G401 (cell line): Measurements from ENCODE around the gene VSIR. TPM values are rescaled to one million over a fixed set of nuclear protein-coding genes. Genes with fewer than 3 reads are reported as not detected.

Experiments used
- DNase-seq: peaks from one replicate; pipeline ENCODE4 v3.0.0-alpha.2; 2015; ENCODE audit warnings: low spot score
- in situ Hi-C: cut with HindIII; loops from 2 replicates; pipeline ENCODE4 v1.10.0; 2016; ENCODE audit warnings: low sequenced_read_pairs, mixed read lengths
- total RNA-seq: library from RNA; depleted of rRNA; stranded (reverse); fragments of >200 nt; shearing (Covaris generic); gene quantifications from 2 replicates; pipeline ENCODE4 v1.2.3, GENCODE V29; 2014

Gene VSIR
- total RNA-seq, 1 experiment from 2014 or later: 1.5 TPM

DNA sequence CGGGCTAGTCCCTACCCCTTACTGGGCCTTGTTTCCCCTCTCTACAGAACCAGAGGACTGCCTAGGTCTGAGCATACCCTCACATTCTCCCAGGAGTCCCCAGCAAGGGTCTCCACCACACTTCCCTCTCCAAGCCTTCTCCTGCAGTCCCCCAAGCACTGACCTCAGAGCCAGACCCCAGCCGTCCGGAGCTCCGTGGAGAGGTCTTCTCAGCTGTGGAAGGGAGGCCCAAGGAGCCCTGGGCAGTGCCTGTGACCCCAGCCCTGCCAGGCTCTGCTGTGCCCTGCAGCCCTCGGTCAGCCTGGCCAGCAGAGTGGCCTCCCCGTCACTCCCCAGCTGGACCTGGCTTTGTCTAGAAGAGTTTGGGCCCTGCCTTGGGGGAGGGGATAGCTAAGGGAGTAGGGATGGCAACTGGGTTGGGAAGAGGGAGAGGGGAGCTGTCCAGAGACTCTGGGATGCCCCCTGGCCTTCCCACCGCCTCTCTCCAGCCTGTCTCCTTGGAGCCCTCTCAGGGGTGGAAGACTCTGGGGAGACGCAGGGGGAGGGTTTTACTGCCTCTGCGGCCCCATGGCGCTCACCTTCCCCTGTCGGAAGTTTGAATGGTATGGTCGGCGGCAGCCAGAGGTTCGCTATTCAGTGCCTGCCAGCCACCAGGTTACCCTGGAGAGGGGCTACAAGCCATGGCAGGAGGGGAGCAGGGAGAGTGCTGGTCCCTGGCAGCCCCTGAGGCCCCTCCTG is 53.7 kb downstream of the VSIR start, which contains the start of gene C10orf105:
Gene C10orf105, minus strand, starts transcription at position 315 of the 738 bp plus-strand sequence. CDS start 3,441 bp downstream, outside the sequence.
- in situ Hi-C loops: no loop called here
- no peak for DNase-seq

DNA sequence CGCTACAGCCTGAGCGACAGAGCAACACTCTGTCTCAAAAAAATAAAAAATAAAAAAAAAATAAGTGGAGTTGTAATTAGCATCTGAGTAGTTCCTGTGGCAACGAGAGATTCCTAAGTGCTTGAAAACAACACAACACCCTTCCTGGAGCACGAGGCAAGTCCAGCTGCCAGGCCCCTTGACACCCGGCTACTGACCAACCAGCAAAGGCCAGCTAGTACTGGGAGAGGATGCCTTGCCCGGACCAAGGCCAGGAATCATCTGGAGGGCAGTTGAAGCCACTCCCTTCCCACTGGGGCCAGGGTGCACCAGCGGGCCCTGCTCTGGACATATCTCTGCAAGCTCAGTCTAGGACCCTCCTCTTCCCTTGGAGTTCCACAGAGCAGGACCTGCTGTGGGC is 54.3 kb downstream of the VSIR start:
- DNase-seq: no peak
- in situ Hi-C loops: no loop called here

DNA sequence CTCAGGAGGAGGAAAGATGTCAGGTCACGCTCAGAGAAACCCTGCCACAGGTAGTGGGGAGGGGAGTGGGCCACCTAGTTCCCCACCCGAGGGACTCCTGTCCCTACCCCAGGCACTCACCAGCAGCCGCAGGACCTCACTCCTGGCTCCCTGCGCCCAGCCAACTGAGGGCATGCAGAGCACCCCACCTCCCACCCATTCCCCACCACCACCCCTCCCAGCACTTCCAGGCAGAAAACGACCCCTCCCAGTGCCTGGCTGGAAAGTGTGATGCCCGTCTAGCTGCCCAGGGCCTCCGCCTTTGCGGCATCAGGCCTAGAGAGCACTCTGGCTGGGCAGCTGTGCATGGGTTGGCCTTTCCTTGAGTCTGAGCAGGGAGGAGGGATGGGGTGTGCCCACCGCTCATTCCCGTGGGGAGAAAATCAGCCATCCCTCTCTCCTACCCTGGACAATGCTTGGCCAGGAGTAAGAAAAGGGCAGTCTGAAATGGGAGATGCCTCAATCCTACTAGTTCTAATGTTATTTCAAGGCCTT is 55.1 kb downstream of the VSIR start:
- in situ Hi-C loops: no loop called here
- no peak for DNase-seq

DNA sequence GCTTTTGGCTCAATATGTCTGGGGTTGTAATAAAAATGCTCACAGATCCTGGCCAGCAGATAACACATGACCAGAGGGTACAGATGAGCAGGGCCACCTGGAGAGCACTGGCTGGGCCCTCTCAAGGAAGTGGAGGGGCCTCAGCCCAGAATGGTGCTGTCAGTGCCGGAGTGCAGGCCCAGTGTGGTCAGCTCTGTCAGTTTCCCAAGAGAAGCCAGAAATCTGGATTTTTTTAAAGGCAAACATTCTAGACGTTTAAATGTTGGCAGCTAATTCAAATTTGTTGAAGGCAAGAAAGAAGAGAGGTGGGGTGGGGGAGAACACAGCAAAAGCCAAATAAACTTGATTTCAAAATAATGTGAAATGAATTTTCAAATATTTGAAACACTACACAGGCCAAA is 55.8 kb downstream of the VSIR start:
- no peak for DNase-seq
- in situ Hi-C loops: no loop called here

DNA sequence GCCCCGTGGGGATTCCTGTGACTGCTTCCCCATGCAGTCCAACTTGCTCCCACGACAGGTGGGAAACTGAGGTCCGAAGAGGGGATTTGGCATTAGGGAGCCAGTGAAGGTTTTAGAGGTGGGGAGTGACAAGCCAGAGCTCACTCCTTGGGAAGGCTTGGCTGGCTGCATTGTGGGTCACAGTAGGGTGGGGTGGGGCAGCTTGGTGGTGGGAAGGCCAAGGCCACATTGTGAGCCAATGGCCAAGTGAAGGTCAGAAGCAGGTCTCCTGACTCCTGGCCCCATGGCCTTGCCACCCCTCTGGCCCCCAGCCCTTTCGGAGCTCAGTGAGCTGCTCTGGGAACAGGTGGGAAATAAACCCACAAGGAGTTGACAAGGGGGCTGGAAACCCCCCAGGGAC is 56.3 kb downstream of the VSIR start:
- in situ Hi-C loops: no loop called here
- no peak for DNase-seq

DNA sequence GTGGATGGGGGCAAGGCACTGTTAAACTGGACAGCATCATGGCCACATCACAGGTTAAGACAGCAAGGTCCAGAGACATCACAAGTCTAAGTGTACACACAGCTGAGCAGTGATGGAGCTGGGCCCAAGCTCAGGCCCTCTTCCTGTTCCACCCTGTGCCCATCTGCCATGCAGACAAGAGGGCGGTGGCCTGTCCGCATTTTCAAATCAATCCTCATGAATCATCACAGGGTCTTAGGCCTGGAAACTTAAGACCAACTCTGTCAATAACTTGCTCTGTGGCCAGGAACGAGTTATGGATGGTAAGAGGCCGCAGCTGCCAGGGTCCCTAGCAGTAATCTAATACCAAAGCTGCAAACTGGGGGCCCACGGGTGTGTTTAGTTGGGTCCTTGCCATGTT is 56.9 kb downstream of the VSIR start:
- in situ Hi-C loops: no loop called here
- no peak for DNase-seq

DNA sequence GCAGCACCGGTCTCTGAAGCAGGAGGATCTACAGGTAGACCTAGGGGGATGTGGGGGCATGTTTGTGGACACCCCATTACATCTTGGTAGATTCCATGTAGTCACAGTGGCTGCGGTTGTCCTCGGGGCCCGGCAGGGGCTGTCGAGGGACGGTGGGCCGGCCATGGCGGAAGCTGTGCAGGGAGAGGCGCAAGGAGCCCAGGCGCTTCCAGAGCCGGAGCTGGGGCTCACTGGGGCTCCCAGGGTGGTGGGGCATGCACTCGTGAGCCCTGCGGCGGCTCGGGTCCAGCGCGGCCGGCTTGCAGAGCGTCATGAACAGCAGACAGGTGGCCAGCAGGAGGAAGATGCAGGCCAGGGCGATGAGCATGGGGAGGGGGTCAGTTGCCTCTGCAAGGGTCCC is 57.5 kb downstream of the VSIR start:
- in situ Hi-C loops: no loop called here
- no peak for DNase-seq

DNA sequence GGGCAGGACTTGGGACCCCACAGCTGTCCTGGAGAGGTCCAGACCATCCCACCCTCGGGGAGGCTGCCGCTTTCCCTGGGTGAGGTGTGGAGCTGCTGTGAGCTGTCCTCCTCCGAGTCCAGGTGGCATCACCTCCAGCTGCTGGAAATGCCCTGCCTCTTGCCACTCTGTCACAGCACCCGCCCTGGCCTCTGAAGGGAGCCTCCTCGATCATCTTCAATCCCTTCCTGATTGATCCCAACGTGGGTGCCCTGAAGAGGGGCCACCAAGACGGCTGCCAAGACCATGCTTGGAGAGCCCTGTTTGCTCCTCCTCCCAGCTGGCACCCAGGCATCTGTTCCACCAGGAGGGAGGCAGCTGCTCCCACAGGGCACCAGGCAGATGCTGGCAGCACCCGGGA is 58.3 kb downstream of the VSIR start:
- DNase-seq: no peak
- in situ Hi-C loops: no loop called here

DNA sequence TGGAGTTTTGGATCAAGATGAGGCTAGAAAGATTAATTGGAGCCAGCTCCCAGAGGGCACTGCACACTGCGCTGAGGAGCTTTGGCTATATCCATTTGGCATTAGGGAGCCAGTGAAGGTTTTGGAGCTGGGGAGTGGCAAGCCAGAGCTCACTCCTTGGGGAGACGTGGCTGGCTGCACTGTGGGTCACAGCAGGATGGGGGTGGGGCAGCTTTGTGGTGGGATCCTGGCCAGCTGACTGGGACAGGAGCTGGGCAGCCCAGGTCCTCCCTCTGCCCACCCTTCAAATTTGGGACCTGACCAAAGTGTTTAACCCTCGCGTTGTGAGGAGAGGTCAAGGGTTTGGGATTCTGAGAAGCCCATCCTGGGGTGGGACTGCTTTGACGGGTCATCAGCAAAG is 58.7 kb downstream of the VSIR start:
- in situ Hi-C loops: no loop called here

DNA sequence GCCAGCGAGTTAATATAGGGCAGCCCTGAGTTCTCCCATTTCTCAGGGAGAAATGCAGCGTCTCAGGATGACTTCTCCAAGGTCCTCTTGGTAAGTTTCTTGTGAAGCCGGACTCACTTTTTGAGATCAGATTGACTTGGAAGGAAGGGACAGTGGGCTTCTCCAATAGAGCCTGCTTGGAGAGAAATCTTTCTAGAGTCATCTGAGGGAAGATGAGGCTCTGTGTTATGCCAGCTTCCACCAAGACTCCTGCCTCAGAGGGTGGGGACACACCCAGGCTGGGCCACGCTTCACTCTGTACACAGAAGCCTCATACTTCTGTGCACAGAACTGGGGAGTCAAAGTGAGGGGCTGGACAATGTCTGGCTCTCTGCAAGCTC is 59.3 kb downstream of the VSIR start:
- in situ Hi-C loops: no loop called here
- no peak for DNase-seq

More for the DNA sequence above, 58.7 kb downstream of the VSIR start:
- no peak for DNase-seq

DNA sequence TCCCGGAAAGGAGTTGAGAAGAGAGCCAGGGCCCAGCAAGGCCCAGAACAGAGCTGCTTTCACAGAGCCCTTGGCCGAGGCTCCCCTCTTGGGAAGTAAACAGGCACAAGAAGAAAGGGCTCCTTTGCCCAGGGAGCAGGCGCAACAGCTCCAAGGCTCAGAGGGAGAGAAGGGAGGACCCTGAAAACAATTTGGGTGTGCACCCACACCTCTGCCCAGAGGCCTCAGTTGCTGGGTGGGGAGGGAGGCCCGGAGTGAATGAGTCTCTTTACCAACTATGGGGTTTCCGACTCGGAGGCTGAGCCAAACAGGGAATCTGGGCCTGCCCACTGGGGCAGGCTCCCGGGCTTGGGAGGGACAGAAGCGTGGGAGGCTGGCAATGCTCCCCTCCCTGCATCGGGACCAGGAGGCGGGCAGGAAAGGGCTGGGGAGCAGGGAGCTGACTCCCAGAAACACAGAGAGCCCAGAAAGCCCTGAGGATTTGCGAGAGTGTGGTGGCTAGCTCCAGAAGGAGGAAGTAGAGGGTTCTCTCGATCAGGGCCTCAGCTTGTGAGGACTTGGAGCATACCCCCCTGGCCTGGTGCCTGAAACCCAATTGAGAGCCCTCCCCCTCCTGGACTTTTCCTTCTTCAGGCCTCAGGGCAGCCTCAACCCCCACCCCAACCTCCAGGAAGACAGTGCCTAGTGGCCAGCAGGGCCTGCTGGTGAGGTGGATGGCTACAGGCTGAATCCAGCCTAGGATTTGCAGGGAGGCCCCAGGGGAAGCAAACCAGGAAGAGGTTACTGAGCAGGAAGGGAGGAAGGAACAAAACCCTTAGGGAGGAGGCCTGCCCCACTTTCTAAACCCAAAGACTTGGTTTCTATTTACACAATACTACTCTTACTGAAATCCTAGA is 59.9 kb downstream of the VSIR start:
- in situ Hi-C loops: no loop called here
- DNase-seq: peak; percentile 71

DNA sequence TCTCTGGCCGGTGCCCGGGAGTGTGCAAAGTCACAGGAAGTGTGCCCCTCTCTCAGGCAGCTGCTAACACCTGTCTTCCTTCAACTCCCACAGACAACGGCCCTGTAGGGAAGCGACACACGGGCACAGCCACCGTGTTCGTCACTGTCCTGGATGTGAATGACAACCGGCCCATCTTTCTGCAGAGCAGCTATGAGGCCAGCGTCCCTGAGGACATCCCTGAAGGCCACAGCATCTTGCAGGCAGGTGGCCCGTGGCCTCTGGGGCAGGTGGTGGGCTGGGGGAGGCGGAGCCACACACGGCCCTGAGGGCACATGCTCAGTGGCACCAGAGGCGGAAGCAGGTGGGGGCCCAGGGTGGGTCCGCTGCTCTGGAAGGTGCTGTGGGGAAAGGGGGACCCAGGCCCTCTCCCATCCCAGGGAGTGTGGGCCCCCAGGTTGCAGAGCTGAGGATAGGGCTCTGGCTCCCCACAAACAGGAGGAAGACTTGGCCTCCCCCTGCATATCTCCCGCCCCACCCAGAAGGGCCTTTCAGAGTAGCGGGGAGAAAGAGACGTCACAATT is 60.7 kb downstream of the VSIR start:
- in situ Hi-C loops: no loop called here
- DNase-seq: no peak

DNA sequence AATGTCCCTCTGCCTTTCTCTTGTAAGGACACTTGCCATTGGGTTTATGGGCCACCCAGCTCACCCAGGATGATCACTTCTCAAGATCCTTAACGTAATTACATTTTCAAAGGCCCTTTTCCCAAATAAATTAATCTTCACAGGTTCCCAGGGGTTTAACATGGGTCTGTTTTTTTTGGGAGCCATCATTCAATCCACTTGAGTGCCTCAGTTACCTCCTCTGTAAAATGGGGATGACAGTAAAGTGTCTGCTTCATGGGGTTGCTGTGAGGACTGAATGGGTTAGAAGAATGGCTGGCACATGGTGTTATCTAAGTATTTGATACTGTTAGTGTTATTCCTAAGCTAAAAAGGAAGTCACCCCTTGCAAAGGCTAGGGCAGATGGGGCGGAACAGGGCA is 61.1 kb downstream of the VSIR start:
- DNase-seq: no peak
- in situ Hi-C loops: no loop called here

DNA sequence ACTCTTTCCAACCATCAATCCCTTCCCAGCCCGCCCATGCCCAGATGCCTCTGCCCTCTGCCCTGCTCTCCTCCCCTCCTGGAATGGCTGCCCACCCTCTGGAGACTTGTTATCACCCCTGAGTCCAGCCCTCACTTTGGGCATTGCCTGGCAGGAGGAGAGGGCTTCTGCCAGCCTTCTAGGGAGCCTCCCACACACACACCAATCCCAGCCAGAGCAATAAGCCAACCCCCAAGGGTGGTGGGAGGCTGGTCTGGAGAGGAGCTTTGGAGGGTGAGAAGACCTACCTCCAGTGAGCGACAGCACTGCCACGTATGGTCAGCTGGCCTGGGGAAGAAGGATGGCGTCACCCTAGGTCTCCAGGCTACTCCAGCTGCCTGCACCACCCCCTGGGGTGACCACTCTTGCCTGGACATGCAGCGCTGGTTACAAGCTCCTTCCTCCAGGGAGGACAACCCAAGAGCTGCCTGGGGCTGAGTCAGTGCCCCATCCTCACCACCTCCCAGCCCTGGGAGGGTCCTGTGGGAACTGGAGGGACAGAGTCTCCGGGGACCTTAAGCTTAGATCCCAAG is 62.2 kb downstream of the VSIR start:
- no peak for DNase-seq
- in situ Hi-C loops: no loop called here

DNA sequence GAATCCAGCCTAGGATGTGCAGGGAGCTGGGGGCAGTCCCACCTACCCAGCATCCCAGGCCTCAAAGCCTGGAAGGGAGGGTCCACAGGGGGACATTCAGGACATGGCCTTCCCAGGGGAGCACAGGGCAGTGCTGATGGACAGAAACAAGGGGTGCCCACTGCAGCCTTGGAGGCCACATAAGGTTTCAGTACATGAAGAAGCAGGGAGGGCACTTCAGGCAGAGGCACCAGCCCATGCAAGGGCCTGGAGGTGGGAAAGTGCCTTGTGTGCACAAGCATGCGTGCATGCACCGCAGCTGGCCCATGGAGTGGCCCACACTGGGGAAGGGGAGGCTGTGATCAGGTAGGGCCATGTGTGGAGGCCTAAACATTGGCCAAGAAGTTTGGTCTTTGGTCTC is 62.8 kb downstream of the VSIR start:
- in situ Hi-C loops: no loop called here
- DNase-seq: no peak

DNA sequence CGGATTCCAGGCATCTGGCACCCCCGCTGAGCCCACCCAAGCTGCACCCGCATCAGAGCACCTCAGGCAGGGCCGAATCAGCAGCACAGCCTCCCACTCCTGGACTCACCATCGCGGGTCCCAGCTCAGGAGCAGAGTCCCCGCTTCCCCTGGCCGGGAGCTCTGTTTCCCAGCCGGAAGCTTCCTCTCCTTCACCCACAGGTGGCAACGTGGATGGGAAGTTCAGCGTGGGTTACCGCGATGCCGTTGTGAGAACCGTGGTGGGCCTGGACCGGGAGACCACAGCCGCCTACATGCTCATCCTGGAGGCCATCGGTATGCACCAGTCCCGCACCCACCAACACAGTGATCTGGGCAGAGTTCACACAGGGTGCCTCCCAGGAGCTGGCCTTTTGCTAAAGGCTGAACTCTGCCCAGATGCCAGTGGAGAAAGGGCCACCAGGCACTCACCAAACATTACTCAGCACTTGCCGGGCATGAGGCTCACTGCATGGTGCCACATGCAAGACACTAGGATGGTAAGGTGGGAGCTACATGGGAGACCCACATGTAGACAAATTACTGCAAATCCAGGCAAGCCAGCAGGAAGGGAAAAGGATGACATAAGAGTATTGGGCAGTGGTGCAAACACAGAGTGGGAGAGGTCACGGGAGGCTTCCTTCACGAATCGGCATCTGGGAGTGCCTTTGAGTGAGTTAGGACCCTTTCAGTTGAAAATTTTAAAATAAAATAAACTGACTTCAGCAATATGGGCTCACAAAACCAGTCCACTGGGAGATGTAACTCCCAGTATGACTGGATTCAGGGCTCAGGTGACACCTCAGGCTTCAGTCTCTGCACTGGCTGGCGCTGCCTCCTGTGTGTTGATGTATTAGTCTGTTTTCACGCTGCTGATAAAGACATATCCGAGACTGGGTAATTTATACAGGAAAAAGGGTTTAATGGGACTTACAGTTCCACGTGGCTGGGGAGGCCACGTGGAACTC is 64.1 kb downstream of the VSIR start:
- DNase-seq: no peak
- in situ Hi-C loops: no loop called here

DNA sequence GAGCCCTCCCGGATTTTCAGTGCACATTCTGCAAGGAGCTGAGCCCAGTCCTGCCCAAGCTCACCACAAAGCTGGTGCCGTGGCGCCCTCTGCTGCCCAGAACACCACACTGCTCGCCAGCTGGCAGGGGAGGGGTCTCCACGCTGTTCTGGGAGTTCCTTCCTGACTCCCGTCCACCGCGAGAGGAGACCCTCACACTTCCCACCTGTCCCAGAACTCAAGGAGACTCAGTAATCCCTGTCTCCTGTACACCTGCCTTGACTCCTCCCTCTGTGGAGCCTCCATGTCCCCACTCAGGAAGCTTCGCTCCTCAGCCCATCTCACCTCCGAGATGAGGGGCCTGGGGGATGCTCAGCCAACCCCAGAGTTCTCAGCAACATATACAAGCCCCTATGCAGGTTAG is 65.0 kb downstream of the VSIR start:
- DNase-seq: peak; percentile 59
- in situ Hi-C loops: no loop called here

DNA sequence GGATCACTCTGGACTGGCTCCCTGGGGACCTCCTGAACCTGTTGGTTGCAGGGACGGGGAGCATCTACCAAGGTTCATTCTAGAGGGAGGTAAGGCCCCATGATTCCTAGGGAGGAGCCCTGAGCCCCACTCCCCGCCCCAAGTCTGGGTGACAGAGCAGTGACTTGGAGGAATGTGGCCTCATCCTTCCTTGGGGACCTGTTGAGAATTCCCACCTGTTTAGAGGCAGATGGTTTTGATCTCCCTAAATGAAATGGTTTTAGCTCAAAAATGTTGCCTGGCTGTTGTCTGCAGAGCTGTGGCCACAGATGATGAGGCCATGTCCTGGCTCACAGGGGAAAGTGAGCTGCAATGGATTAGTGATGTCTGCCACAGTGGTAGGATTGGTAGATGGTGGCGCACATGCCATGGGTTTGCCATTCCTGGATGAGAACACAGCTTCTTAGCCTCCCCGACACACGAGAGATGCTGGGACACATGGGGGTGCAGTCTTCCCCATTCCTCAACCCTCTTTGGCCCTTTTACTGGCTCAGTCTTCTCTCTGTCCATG is 66.0 kb downstream of the VSIR start:
- no peak for DNase-seq
- in situ Hi-C loops: no loop called here
